ENCODE measurements around the gene IL17RB.

Gene IL17RB

DNA sequence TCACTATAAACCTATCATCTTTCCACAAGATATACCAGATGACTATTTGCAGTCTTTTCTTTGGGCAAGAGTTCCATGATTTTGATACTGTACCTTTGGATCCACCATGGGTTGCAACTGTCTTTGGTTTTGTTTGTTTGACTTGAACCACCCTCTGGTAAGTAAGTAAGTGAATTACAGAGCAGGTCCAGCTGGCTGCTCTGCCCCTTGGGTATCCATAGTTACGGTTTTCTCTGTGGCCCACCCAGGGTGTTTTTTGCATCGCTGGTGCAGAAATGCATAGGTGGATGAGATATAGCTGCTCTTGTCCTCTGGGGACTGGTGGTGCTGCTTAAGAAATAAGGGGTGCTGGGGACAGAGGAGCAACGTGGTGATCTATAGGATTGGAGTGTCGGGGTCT, 33.9 kb upstream of the IL17RB start:
- peak; percentile 1 for DNase-seq

DNA sequence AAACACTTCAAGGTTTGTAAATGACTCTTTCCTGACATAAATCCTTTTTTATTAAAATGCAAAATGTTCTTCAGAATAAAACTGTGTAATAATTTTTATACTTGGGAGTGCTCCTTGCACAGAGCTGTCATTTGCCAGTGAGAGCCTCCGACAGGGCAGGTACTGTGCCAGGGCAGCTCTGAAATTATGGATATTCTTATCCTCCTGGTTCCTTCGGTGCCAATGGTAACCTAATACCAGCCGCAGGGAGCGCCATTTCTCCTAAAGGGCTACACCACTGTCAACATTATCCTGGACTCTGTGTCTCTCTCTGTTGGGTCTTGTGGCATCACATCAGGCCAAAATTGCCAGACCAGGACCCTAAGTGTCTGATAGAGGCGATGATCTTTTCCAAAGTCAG, 33.1 kb upstream of the IL17RB start:
- no peak for DNase-seq

- DNase-seq = no peak
Observed at GRCh38 chr3:53813876-53814275, 32.5 kb upstream of the IL17RB start.

DNA sequence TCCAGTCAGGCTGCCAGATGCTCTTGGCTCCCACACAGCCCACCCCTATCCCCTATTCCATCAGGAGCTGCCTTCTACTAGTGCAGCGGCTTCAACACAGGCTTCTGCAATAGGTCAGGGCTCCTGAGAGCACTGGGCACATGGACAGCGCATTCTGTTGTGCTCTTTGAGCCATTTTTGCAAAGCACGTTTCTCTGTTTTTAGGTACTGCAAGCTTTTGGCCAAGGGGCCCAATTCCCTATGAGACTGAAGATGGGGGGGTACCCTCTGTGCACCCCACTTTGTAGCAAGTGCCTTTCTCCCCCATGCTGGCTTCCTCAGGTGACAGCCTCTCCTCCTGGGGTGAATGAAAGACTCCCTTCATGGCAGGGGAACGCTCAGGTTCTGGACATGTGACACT, 31.3 kb upstream of the IL17RB start:
- no peak for DNase-seq

DNA sequence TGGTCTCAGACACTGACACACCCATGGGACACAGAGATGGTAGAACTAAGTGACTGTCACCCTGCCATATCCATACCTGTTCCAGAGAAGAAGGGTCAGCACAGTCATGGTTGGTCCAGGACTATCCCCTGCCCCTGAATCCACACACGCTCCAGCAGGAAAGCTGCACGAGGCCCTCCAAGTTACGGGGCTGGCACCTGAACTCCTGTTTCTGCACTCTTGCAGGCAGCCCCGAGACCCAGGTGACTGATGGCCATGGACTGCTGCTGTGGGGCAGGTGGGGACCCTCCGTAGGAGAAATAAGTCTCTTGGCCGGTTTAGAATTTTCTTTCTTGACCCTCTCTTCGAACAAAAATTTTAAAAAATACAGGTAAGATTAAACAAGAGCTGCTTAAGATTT, 30.7 kb upstream of the IL17RB start:
- DNase-seq = no peak

- DNase-seq = no peak
Observed at GRCh38 chr3:53816425-53816824, 29.9 kb upstream of the IL17RB start.

DNA sequence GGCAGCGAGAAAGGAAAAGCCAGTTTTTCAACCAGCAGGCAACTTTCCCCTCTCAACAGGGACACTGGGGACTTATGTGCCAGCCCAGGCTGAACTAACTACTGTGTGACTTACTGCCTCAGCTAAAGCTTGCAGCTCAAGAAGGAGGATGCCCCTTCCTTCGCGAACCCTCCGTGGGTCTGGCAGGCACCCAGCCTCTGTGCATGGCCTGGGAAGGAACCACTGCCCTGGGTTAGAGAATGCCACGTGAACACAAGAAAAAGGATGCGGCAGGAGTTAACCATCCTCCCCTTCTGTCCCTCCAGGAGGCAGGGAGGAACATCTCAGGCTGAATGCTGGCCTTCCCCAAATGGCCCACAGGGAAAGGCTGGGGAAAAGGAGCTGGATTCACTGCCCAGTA, 29.2 kb upstream of the IL17RB start:
- DNase-seq = no peak

- no peak for DNase-seq
Observed at GRCh38 chr3:53817809-53818208, 28.6 kb upstream of the IL17RB start.

DNA sequence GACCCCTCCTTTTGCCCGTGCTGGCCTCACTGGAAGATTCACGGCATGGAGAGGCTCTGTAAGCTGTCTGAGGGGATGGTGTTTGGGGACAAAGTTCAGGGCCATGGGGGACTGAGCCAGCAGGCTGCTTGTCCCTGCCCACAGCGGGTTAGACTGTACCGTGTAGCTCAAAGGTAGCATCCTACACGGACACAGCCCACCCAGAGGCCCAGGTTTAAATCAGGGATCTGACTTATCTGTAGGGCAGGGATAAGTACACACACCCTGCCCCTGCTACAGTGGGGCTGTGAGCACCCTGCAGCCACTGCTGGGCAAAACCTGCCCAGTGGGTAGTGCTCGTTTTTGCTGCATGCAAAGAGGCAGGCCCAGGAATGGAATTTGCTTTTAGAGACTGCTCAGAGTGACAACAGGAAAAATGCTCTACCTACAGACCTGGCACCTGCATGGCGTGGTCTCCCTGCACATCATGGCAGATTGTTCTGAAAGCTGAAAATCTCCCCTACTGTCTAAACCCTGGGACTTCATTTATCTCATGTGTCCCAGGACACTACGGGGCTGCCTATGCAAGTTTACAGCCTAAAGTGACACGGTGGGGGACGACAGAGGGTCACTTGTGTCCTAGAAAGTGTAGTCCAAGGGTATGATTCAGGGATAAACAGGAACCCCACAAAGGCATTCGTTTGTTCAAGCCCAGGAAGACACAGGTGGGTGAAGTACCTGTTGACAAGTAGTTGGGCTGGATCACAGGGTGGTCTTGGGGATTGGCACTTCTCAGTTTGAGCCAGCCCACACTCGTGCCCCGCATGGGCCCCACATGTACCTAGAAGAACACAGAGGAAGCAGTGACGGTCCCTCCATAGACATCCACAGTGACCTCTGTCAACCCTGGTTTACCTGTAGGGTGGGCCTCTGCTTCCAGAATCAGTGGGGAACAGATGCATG, 27.9 kb upstream of the IL17RB start:
- no peak for DNase-seq

DNA sequence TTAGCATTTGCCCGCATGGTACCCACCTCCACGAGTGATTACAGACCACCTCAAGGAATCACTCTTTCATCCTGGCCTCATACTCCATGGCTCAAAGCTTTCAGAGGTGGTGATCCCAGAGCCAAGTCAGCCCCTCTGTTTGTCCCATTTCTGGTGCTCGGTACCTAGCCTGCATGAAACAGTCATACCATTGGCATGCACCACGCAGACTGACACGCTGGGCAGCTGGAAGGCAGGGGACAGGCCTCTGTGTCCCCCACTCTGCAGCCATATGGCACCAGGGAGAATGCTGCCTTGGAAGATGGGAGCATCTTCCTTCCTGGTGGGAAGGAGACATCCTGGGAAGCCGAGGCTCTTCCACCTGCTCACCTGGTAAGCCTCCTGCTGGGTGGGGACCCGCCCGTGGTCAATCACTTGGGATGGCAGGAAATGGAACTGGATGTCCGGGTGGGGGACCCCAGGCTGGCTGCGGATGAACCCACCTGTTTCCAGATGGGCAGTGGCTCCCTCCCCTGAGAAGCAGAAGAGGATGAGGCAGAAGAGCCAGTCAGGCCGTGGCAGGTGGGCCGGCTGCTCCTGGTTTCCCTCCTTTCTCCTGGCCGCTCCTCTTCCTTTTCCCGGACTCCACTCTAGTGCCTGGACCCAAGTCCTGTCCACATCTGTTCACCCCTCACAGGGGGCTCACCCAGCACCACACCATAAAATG, 27.1 kb upstream of the IL17RB start:
- DNase-seq = no peak

DNA sequence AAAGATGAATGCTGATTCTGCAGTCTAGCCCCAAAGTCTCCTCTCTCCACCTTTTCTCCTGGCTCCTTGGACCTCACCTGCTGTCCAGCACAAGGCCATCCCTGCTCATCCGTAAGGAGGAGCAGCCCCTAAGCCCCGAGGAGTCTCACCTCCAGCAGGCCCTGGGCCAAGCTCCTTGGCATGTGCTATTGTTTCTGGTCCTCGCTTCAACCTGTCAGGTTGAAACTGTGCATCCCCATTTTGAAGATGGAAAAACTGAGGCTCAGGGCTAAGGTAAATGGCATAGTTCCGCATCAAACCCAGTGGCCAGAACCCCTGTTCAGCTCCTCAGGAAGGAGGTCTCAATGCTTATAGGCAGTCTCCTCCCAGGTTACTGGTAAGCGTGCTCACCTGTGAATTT, 26.3 kb upstream of the IL17RB start:
- DNase-seq = no peak

GRCh38 chr3:53820756-53821580, 25.4 kb upstream of the IL17RB start:
- no peak for DNase-seq

- DNase-seq = no peak
Observed at GRCh38 chr3:53821631-53822121, 24.7 kb upstream of the IL17RB start.

DNA sequence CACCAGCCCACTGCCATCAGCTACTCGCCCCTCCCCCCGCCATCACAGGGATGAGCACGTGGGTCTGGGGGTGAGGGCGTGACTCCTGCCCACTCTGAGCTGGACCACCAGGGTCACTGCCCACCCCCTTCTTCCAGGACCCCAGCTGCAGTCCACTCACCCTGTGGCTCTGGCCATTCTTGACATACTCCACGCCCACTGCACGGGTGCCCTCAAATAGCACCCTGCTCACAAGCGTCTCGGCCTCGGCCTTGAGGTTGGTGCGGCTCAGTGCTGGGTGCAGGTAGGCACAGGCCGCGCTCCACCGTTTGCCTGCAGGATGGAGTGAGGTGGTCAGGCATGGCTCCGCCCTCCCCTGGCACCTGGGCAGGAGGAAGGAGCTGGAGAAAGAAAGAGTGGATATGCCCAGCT, 24.0 kb upstream of the IL17RB start:
- DNase-seq = no peak

GRCh38 chr3:53823026-53823955, 23.1 kb upstream of the IL17RB start:
- no peak for DNase-seq

- DNase-seq = no peak
Observed at GRCh38 chr3:53823956-53824657, 22.3 kb upstream of the IL17RB start.

DNA sequence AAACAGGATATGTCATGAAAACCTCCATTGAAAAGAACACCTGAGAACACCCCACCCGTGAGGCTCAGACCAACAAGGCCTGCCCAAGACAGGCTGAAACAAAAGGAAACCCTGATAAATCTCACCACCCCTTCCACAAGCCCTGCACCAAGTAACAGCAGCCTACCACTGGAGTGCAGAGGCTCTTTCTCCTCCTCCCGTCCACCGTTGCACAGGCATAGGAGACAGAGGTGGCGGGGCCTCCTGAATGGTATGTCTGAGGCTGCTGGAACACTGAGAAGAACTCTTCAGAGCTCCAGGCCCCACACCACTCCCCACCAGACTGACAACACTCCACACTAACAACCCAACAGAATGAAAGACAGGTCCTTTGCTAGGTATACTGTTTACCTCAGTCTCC, 21.6 kb upstream of the IL17RB start:
- DNase-seq = no peak

- no peak for DNase-seq
Observed at GRCh38 chr3:53826048-53826447, 20.3 kb upstream of the IL17RB start.

GRCh38 chr3:53828581-53828980, 17.8 kb upstream of the IL17RB start:
- DNase-seq = no peak

DNA sequence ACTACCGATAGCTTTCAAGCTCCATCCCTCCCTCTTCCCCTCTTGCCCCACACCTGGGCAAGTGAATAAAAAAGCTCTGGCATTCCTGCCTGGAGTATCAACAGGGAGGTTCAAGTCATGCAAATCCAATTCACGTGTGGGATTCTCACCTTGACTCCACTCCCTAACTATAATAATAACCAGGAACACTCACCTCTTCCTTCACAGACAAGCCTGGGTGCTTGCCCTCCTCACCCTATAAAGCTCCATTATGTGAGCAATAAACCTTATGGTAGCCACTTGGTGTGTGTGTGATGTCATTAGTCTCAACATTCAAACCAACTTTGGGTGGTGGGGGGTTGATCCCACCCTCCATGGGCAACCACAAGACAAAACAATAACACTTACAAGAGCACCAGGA, 16.8 kb upstream of the IL17RB start:
- no peak for DNase-seq

- DNase-seq = no peak
Observed at GRCh38 chr3:53830944-53831343, 15.4 kb upstream of the IL17RB start.

Data from NCI-H2171 treated with DMSO at 0.1 percent for 48 hours (cell line).